T-helper 17 cell (primary cell): ENCODE results near the gene FRMD4A. TPM values are rescaled to one million over a fixed set of nuclear protein-coding genes. Genes with fewer than 3 reads are reported as not detected.

ENCODE experiments used
- ATAC-seq: fragments of 150-1000 bp; cut with Tn5 transposase; 2 replicates; pipeline ENCODE4 v1.10.0; 2021; ENCODE audit warnings: mild to moderate bottlenecking, moderate library complexity
- DNase-seq, 3 donors: peaks; one replicate each; pipeline versions ENCODE4 v3.0.0 to v3.0.0-alpha.2; 2020 to 2021
- H3K9me3 ChIP-seq: one replicate; pipeline ENCODE4 v1.7.0; 2013; ENCODE audit warnings: low read length, mild to moderate bottlenecking; ENCODE audit not compliant: control insufficient read depth, poor library complexity, severe bottlenecking
- H3K27ac Mint-ChIP-seq: one replicate; pipeline ENCODE4 v1.8.0; 2022; ENCODE audit warnings: mild to moderate bottlenecking, moderate library complexity, mixed read lengths
- H3K27me3 Mint-ChIP-seq: one replicate; pipeline ENCODE4 v1.8.0; 2022; ENCODE audit warnings: mixed read lengths
- H3K36me3 Mint-ChIP-seq: one replicate; pipeline ENCODE4 v1.8.0; 2022; ENCODE audit warnings: low read depth, mixed read lengths
- H3K4me1 Mint-ChIP-seq: one replicate; pipeline ENCODE4 v1.8.0; 2022; ENCODE audit warnings: mild to moderate bottlenecking, mixed read lengths
- H3K4me3 Mint-ChIP-seq: one replicate; pipeline ENCODE4 v1.8.0; 2022; ENCODE audit warnings: mild to moderate bottlenecking, moderate library complexity, mixed read lengths
- total RNA-seq, 4 donors: library from RNA in 2 of 4; stranded (reverse) in 2 of 4; gene quantifications; one replicate each; pipeline ENCODE4 v1.2.3 and lab custom pipeline; 2022 to 2026

Gene FRMD4A
- total RNA-seq, 2 donors from 2014 or later = 1.3 to 2.7 TPM

- no peak for ATAC-seq
- no peaks in the 10 kb centered on the region for H3K9me3 ChIP-seq
- peaks cover 4% of the 10 kb centered on the region for H3K4me1 Mint-ChIP-seq
- no peak overlapping the region for H3K27ac Mint-ChIP-seq
- DNase-seq = no peak
- no peak overlapping the region for H3K4me3 Mint-ChIP-seq
- peaks cover 50% of the 10 kb centered on the region for H3K27me3 Mint-ChIP-seq
- H3K36me3 Mint-ChIP-seq = no peaks in the 10 kb centered on the region
Observed at GRCh38 chr10:14128519-14128918, 202.2 kb downstream of the FRMD4A start.

- Mint-ChIP-seq H3K27ac (no peak overlapping the region), H3K27me3 (peaks cover 40% of the 10 kb centered on the region), H3K4me1 (peaks cover 4% of the 10 kb centered on the region), H3K4me3 (no peak overlapping the region), H3K36me3 (no peaks in the 10 kb centered on the region)
- no peak for DNase-seq
- H3K9me3 ChIP-seq = no peaks in the 10 kb centered on the region
- no peak for ATAC-seq
Observed at GRCh38 chr10:14126697-14127440, 203.9 kb downstream of the FRMD4A start.

GRCh38 chr10:14125564-14125963 lies 205.2 kb downstream of the FRMD4A start:
- no peak overlapping the region for H3K27ac Mint-ChIP-seq
- no peaks in the 10 kb centered on the region for H3K36me3 Mint-ChIP-seq
- peaks cover 38% of the 10 kb centered on the region for H3K27me3 Mint-ChIP-seq
- H3K4me1 Mint-ChIP-seq = peaks cover 4% of the 10 kb centered on the region
- H3K4me3 Mint-ChIP-seq = no peak overlapping the region
- DNase-seq = no peak
- no peaks in the 10 kb centered on the region for H3K9me3 ChIP-seq
- ATAC-seq = no peak

GRCh38 chr10:14124941-14125340 lies 205.8 kb downstream of the FRMD4A start:
- H3K36me3 Mint-ChIP-seq = no peaks in the 10 kb centered on the region
- no peaks in the 10 kb centered on the region for H3K9me3 ChIP-seq
- peaks cover 37% of the 10 kb centered on the region for H3K27me3 Mint-ChIP-seq
- H3K4me3 Mint-ChIP-seq = no peak overlapping the region
- H3K4me1 Mint-ChIP-seq = peaks cover 4% of the 10 kb centered on the region
- DNase-seq (no peak), ATAC-seq (no peak)
- no peak overlapping the region for H3K27ac Mint-ChIP-seq

- H3K9me3 ChIP-seq = no peaks in the 10 kb centered on the region
- H3K27me3 Mint-ChIP-seq = peaks cover 21% of the 10 kb centered on the region
- no peak for ATAC-seq
- no peak overlapping the region for H3K27ac Mint-ChIP-seq
- peaks cover 2% of the 10 kb centered on the region for H3K4me1 Mint-ChIP-seq
- no peaks in the 10 kb centered on the region for H3K36me3 Mint-ChIP-seq
- DNase-seq = no peak
- H3K4me3 Mint-ChIP-seq = no peak overlapping the region
Observed at GRCh38 chr10:14123139-14123538, 207.6 kb downstream of the FRMD4A start.

GRCh38 chr10:14120812-14121211 lies 209.9 kb downstream of the FRMD4A start:
- no peak for DNase-seq
- peaks cover 2% of the 10 kb centered on the region for H3K4me1 Mint-ChIP-seq

GRCh38 chr10:14118953-14119352 lies 211.8 kb downstream of the FRMD4A start:
- H3K4me3 Mint-ChIP-seq = no peak overlapping the region
- no peak for ATAC-seq
- H3K4me1 Mint-ChIP-seq = no peaks in the 10 kb centered on the region
- DNase-seq = no peak
- no peaks in the 10 kb centered on the region for H3K9me3 ChIP-seq
- no peak overlapping the region for H3K27ac Mint-ChIP-seq
- peaks cover 2% of the 10 kb centered on the region for H3K27me3 Mint-ChIP-seq
- no peaks in the 10 kb centered on the region for H3K36me3 Mint-ChIP-seq

More at GRCh38 chr10:14120812-14121211, 209.9 kb downstream of the FRMD4A start:
- Mint-ChIP-seq H3K27ac (no peak overlapping the region), H3K36me3 (no peaks in the 10 kb centered on the region), H3K4me3 (no peak overlapping the region), H3K27me3 (peaks cover 7% of the 10 kb centered on the region)
- no peak for ATAC-seq
- no peaks in the 10 kb centered on the region for H3K9me3 ChIP-seq

- Mint-ChIP-seq H3K4me3 (no peak overlapping the region), H3K27ac (no peak overlapping the region), H3K36me3 (no peaks in the 10 kb centered on the region), H3K4me1 (no peaks in the 10 kb centered on the region), H3K27me3 (no peaks in the 10 kb centered on the region)
- H3K9me3 ChIP-seq = no peaks in the 10 kb centered on the region
- ATAC-seq (no peak), DNase-seq (no peak)
Observed at GRCh38 chr10:14116837-14117236, 213.9 kb downstream of the FRMD4A start.

GRCh38 chr10:14116021-14116420 lies 214.7 kb downstream of the FRMD4A start:
- peaks cover 3% of the 10 kb centered on the region for H3K27me3 Mint-ChIP-seq
- no peak overlapping the region for H3K27ac Mint-ChIP-seq
- ATAC-seq (no peak), DNase-seq (no peak)
- H3K36me3 Mint-ChIP-seq = peaks cover 2% of the 10 kb centered on the region
- no peak overlapping the region for H3K4me3 Mint-ChIP-seq
- peaks cover 2% of the 10 kb centered on the region for H3K4me1 Mint-ChIP-seq
- H3K9me3 ChIP-seq = no peaks in the 10 kb centered on the region

- peaks cover 13% of the 10 kb centered on the region for H3K27me3 Mint-ChIP-seq
Observed at GRCh38 chr10:14114791-14115190, 215.9 kb downstream of the FRMD4A start.

GRCh38 chr10:14112056-14112455 lies 218.7 kb downstream of the FRMD4A start:
- DNase-seq (no peak), ATAC-seq (no peak)
- H3K4me1 Mint-ChIP-seq = peaks cover 3% of the 10 kb centered on the region
- H3K36me3 Mint-ChIP-seq = peaks cover 2% of the 10 kb centered on the region
- no peak overlapping the region for H3K27ac Mint-ChIP-seq
- no peaks in the 10 kb centered on the region for H3K9me3 ChIP-seq
- H3K4me3 Mint-ChIP-seq = no peak overlapping the region
- peaks cover 36% of the 10 kb centered on the region for H3K27me3 Mint-ChIP-seq

More at GRCh38 chr10:14114791-14115190, 215.9 kb downstream of the FRMD4A start:
- no peak overlapping the region for H3K4me3 Mint-ChIP-seq
- H3K9me3 ChIP-seq = no peaks in the 10 kb centered on the region
- no peak for ATAC-seq
- H3K36me3 Mint-ChIP-seq = peaks cover 2% of the 10 kb centered on the region
- no peak overlapping the region for H3K27ac Mint-ChIP-seq
- H3K4me1 Mint-ChIP-seq = peaks cover 3% of the 10 kb centered on the region
- DNase-seq = no peak

- Mint-ChIP-seq H3K4me1 (peaks cover 3% of the 10 kb centered on the region), H3K36me3 (peaks cover 2% of the 10 kb centered on the region), H3K4me3 (no peak overlapping the region), H3K27ac (no peak overlapping the region), H3K27me3 (peaks cover 36% of the 10 kb centered on the region)
- DNase-seq (no peak), ATAC-seq (no peak)
- H3K9me3 ChIP-seq = no peaks in the 10 kb centered on the region
Observed at GRCh38 chr10:14111208-14111607, 219.5 kb downstream of the FRMD4A start.

GRCh38 chr10:14106828-14107227 lies 223.9 kb downstream of the FRMD4A start:
- no peak overlapping the region for H3K4me3 Mint-ChIP-seq
- no peak for ATAC-seq
- H3K4me1 Mint-ChIP-seq = peaks cover 3% of the 10 kb centered on the region

GRCh38 chr10:14102056-14102455 lies 228.7 kb downstream of the FRMD4A start:
- no peaks in the 10 kb centered on the region for H3K9me3 ChIP-seq
- DNase-seq (no peak), ATAC-seq (no peak)
- Mint-ChIP-seq H3K36me3 (peaks cover 2% of the 10 kb centered on the region), H3K27ac (no peak overlapping the region), H3K4me3 (no peak overlapping the region), H3K4me1 (peaks cover 2% of the 10 kb centered on the region), H3K27me3 (peaks cover 48% of the 10 kb centered on the region)

More at GRCh38 chr10:14106828-14107227, 223.9 kb downstream of the FRMD4A start:
- H3K27ac Mint-ChIP-seq = no peak overlapping the region
- H3K9me3 ChIP-seq = no peaks in the 10 kb centered on the region
- H3K27me3 Mint-ChIP-seq = peaks cover 58% of the 10 kb centered on the region
- DNase-seq = no peak
- peaks cover 2% of the 10 kb centered on the region for H3K36me3 Mint-ChIP-seq
